HL-60/S4 treated with retinoic acid at 250 ng/mL for 4 days and 3 days (cell line): ENCODE results near the gene AKAP8L.
"Not testable (repeated sequence)": the region's sequence is repeated elsewhere in the genome, so short reads cannot be mapped to it uniquely, and the experiment has no call there.

ENCODE experiments used
- in situ Hi-C: fragments of 300-500 bp; cut with MboI; formaldehyde crosslinking; loops from 2 replicates; pipeline ENCODE4 v1.7.0; 2022; ENCODE audit warnings: low sequenced_read_pairs

The AKAP8L gene

GRCh38 chr19:15360015-15360414 is 58.8 kb downstream of the AKAP8L start:
- in situ Hi-C loops, result not testable (repeated sequence)

GRCh38 chr19:15358918-15359317 is 59.9 kb downstream of the AKAP8L start:
- in situ Hi-C loops, result no loop called here

DNA sequence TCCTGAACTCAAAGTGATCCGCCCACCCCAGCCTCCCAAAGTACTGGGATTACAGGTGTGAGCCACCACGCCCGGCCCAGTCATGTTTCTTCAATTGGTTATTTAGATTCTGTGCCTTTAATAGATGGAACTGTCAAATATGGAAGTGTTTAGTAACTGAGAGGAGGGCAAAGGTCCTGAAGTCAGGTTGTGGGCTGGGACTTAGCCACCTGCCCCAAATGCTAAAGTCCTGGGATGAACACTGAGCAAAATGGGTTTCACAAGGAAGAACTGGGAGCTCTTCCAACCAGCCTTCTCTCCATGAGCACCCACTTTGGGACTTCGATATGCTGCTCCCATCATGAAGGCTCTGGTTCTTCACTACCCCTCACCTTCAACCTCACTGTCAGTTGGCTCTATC is 60.9 kb downstream of the AKAP8L start:
- in situ Hi-C loops, result no loop called here

- in situ Hi-C loops, result no loop called here
These were observed 64.1 kb downstream of the AKAP8L start for GRCh38 chr19:15354566-15355296.

DNA sequence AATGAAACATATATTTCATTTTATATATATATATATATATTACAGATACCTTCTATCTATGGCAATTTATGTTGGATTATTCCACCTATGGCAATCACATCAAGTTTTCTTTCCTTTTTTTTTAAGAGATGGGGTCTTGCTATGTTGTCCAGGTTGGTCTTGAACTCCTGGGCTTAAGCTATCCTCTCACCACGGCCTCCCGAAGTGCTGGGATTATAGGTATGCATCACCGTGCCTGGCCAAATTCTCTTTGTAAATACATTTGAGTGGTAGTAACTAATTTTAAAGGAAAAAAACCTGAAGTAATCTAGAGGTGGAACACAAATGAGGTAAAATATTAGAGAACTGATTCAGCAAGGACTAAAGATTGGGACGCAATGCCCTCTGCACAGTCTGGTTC is 64.9 kb downstream of the AKAP8L start:
- in situ Hi-C loops, result no loop called here

- in situ Hi-C loops, result not testable (repeated sequence)
These were observed 66.3 kb downstream of the AKAP8L start for GRCh38 chr19:15352535-15352934.

DNA sequence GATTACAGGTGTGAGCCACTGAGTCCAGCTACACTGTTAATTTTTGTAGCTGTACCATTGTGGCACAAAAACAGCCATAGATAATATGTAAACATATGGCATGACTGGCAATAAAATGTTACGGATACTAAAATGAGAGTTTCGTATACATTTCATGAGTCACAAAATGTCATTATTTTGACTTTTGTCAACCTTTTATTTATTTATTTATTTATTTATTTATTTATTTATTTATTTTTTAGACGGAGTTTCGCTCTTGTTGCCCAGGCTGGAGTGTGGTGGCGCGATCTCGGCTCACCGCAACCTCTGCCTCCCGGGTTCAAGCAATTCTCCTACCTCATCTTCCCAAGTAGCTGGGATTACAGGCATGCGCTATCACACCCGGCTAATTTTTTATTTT is 77.5 kb downstream of the AKAP8L start:
- in situ Hi-C loops, result not testable (repeated sequence)

DNA sequence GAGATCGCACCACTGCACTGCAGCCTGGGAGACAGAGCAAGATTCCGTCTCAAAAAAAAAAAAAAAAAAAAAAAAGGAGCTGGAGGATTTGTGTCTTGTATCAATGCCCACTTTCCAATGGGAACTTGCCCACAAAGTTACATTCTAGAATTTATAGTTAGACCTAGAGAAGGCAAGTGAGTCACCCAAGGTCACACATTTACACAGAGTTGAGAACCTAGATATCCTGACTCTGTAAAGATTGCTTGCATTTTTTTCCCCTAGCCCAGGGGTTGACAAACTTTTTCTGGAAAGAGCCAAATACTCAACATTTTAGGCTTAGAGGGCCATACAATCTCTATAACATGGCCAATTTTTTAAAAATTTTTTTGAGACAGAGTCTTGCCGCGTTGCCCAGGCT is 78.7 kb downstream of the AKAP8L start:
- in situ Hi-C loops, result no loop called here

- in situ Hi-C loops, result no loop called here
These were observed 81.6 kb downstream of the AKAP8L start for GRCh38 chr19:15337202-15337601.

DNA sequence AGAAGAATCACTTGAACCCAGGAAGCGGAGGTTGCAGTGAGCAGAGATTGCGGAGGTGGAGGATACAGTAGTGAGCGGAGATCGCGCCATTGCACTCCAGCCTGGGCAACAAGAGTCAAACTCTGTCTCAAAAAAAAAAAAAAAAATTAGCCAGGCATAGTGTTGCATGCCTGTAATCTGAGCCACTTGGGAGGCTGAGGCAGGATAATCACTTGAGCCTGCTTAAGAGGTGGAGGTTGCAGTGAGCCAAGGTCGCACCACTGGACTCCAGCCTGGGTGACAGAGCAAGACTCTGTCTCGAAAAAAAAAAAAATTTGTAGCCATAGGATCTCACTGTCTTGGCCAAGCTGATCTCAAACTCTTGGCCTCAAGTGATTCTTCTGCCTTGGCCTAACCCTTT is 82.8 kb downstream of the AKAP8L start:
- in situ Hi-C loops, result not testable (repeated sequence)

GRCh38 chr19:15332311-15332996 is 86.3 kb downstream of the AKAP8L start, which contains the start of gene BRD4:
BRD4 (minus strand) TSS chr19:15332539; CDS start chr19:15273099, 59,440 bp downstream.
- in situ Hi-C loops, result no loop called here

- in situ Hi-C loops, result no loop called here
These were observed 87.1 kb downstream of the AKAP8L start for GRCh38 chr19:15331419-15332310.

GRCh38 chr19:15330801-15331418 is 87.9 kb downstream of the AKAP8L start:
- in situ Hi-C loops, result no loop called here
